Activated CD8-positive, alpha-beta memory T cell treated with anti-CD3 and anti-CD28 coated beads, Interleukin-2, amount 50 U/mL, for 1 hour (primary cell): Measurements from ENCODE around the gene IRF8.

Experiments used
- DNase-seq: peaks from one replicate; pipeline ENCODE4 v3.0.0-alpha.2; 2020; ENCODE audit errors: extremely low read depth

IRF8 gene

DNA sequence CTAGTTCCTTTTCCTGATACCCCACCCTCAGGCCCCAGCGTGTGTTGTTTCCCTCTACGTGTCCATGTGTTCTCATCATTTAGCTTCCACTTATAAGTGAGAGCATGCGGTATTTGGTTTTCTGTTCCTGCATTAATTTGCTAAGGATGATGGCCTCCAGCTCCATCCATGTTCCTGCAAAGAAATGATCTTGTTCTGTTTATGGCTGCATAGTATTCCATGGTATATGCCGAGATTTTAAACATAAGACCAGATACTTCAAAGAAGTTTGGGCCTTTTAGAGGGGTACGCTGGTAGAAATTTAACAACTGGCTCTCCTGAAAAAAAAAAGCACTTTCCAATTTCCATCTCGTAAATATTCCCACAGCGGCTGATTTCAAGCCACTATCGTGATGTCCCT, 59.8 kb downstream of the IRF8 start:
- DNase-seq, result no peak

DNA sequence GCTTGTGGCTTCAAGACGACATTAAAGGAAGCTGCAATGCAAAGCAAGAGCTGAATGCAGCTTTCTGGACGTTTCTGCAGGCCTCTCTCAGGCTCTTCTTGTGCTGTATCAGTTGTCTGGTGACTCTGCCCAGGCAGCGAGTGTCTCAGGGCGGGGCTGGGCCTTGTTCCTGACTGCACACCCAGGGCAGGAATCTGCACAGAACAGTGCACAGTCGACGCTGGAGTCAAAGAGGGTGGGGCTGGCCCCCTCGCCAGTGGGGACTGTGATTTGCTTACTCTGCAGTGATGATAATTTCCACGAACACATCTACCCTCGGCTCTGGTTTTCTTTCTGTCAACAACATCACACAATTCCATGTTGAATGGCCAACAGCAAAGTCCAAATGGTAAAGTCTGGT, 60.7 kb downstream of the IRF8 start:
- no peak for DNase-seq

DNA sequence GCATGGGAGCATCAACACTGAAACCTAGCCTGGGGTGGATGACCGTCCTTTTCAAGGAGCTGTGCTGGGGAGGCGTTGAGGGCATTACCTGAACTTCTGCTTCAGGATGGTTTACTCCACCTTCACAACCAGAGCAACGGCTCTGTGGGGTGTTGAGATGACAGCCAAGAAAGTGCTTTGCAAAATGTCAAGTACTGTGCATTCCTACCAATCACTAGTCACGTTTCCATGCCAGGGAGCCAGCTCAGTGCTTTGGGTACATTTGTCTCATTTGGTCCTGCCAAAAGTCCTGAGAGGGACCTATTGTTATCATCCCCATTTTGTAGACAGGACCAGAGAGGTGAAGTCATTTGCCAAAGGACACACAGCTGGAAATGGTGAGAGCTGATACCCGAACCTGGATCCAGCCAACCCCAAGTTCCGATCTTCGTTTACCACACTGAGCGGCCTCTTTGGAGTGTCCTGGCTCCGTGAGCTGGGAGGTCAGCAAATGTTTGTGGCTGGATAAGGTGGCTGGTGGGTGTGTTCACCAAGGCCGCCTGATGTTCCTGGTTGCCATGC, 61.6 kb downstream of the IRF8 start:
- no peak for DNase-seq

DNA sequence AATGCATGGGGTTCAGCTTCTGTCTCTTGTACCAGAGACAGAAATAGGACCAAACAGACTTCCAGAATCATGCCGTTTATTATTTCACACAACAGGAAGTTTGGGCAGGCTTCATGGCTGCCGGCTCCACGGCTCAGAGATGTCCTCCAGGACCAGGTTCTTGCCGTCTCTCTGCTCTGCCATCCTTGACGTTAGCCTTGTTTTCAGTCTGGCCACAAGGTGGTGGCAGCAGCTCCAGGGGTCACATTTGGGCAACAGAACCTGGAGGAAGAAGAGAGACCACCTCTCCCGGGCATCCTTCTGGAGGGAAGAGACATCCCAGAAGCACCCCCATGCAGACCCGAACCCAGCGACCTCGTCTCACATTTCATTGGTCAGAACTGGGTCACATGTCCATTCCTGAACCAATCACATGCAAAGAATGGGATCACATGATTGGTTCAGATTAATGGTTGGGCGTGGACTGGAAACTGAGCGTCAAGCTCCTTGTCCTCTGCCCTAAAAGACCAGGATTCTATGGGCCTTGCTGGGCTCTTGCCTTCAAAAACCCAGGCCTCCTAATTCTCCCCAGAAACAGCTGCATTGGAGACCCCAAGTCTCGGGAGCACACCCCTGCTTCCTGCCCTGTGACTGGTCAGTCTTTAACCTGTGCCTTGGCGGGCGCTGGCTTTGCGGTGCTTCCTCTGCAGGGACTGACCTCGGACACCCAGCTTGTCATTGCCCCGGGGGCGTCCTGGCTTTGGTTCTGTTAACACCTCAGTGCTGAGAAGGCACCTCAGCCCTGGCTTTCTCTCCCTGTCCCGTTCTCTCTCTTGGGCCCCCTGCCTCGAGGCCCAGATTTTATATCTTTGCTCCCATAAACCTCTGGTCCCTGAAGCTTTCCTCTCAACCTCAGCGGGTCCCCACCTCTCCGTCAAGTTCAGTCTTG, 63.3 kb downstream of the IRF8 start:
- DNase-seq, result no peak

DNA sequence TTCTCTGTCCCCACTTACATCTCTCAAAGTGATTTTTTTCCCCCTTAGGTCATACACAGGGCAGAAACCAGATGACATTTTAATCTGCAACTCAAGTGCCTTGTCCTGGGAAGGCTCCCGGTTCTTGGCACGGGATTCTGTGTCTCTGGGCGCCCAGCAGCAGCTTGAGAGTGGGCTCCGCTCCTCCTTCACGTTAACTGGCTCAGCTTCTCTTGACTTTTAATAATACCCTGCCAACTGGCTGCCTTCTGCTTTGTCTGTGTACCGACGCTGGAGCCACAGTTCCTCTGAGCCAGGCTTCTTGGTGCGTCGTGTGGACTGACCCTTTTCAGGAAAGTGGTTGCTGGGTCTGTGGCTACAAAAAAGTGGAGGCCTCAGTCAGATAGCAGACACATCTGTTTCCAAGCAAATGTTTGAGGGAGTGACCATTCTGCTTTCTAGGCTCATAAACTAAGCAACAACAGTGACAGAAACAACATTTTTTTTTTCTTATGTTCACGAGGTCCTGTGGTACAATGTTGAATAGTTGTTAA, 64.9 kb downstream of the IRF8 start:
- no peak for DNase-seq

DNA sequence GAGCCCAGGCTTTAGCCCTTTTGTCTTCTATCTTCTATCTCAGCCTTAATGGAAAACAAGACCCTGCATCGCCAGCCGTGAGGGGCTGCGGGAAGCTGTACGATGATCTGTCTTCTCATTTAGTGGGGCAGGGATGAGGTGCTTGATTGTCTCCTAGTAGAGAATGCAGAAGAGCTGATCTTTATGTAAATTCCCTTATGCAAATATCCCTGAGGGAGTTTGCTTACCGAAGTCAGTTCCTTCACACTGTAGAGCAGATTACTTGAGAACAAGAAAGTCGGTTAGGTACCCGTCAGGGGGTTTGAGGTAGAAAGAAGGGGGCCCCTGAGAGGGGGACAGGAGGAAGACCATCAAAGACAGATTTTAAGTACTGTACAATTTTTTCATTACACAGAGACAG, 66.2 kb downstream of the IRF8 start:
- DNase-seq, result no peak

DNA sequence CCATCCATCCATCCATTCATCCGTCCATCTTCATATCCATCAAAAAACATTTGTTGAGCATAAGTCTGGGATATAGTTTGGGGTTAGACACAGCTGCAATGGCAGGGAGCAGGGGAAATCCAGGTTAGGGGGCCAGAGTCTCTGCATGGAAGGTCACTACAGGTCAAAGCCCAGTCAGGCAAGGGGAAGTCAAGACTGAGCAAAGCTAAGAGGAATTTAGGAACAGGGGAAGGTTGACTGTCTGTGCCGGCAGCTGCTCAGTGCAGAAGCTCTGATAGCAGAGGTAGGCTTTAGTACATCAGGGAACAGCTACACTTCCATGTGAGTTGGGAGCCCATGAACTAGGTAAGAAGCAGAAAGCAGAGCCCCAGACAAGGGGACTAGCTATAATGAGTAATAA, 68.1 kb downstream of the IRF8 start:
- no peak for DNase-seq

DNA sequence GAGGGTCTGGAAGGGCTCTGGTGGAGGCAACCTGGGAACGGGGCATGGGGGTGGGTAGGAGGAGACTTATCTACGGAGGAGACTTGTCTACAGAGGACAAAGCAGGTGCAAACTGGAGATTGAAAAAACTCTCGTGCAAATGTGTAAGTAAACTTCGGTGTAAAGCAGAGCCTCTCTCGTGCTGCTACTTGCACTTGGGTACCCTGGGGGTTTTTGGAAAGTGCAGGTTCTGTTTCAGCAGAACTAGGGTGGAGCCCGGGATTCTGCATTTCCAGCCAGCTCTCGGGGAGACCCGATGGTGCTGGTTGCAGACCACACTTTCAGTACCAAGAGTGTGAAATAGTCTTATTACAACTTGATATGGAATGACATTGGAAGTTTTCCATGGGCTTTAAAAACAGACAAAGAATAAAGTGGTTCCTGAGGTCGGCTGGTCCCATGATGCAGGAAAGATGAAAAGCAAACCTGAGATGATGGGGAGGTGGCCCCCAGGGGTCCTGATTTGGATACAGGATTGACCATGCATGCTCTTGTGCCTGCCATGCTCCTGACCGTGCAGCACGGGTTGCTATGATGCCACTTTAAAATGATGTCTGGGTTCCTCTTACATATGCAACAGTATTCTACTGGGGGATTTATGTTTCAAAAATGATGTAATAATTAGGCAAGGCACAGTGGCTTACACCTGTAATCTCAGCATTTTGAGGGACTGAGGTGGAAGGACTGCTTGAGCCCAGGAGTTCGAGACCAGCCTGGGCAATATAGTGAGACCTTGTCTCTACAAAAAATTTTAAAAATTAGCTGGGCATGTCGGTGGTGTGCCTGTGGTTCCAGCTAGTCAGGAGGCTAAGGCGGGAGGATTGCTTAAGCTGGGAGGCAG, 69.3 kb downstream of the IRF8 start:
- no peak for DNase-seq

DNA sequence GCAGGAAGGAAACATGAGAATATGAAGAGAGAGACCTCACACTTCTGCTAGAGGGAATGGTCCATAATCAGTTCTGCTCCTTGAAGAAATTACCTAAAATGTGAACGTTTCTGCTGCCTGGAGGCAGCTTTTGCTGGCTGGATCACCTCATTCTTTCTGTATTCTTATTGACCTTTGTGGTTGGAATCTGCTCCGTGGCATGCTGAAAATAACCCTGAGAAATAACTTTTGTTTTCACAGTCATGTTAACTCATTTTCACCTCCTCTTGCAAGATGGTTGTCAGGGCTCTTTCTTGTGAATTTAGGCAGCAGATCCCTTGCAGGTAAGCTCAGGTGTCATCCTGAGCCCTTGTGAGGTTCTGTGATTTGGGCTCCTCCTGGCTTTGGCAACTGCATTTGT, 70.2 kb downstream of the IRF8 start:
- no peak for DNase-seq

DNA sequence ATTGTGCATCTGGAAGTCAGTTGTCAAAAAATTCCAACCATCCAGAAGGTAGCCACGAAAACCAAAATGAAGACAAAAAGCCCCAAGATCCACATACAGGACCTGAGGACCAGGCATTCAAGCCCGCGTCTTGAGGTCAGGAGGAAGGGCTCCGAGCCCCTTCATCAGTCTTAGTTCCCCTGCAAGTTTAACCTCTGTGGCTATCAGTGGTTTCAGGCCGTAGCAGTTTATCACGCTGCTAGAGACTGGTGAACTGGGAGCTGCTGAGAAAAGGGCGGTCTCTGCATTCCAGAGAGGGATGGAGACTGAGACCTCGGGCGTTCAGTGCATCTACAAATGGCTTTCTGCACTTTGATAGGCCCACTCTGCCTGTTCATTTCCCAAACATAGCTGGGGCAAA, 70.6 kb downstream of the IRF8 start:
- no peak for DNase-seq

DNA sequence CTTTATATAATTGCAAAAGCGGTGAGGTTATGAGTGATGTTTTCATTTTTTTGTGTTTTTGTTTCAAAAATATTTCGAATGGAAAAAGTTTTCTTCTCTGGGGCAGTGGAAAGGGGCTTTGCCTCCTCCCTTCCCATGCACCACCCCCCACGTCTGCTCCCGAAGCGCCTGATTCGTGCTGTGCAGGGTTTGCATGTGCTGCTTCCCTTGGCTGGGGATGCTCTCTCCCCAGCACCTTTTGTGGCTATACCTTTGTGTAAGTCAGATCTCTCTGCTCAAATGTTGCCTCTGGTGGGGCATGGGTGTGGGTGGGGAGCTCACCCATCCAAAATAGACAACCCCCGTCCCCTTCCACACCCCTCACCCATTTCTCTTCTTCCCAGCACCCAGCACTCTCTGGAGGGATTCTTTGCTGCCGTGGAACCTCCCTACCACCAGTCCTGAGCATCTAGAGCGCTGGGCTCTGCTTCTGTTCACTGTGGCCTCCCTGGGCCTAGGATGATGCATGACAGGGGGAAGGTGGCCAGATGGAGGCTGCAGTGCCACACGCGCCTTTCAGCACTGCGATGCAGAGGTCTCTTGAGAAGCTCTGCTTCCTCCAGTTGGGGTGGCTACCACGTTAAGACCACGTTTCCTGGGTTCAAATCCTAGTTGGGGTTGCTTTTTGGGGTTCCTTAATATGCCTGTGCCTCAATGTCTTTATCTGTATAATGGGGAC, 71.2 kb downstream of the IRF8 start:
- no peak for DNase-seq

DNA sequence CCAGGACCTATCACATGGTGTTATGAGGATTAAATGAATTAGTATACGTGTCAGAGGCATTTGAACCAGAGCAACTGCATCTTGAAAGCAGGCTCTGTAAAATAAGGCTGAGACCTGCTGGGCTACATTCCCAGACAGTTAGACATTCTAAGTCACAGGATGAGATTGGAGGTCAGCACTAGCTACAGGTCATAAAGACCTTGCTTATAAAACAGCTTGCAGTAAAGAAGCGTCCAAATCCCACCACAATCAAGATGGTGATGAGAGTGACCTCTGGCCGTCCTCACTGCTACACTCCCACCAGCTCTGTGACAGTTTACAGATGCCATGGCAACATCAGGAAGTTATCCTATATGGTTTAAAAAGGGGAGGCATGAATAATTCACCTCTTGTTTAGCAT, 71.8 kb downstream of the IRF8 start:
- DNase-seq, result no peak
